Activated CD8-positive, alpha-beta T cell treated with anti-CD3 and anti-CD28 coated beads for 36 hours (primary cell): ENCODE measurements around the gene BTN3A1. TPM values are rescaled to one million over a fixed set of nuclear protein-coding genes. Genes with fewer than 3 reads are reported as not detected.

Experiments used
- ATAC-seq: fragments of 200-7000 bp; cut with Tn5 transposase; one replicate; pipeline ENCODE4 v1.10.0; 2021; ENCODE audit warnings: mild to moderate bottlenecking, moderate library complexity
- CTCF ChIA-PET: fragments of 350-600 bp; sonication (Branson Sonifier 250); formaldehyde crosslinking; loops from one replicate; lab custom pipeline; 2021; ENCODE audit warnings: antibody characterized with exemption; lab: Charles Lee
- POLR2A ChIA-PET: fragments of 350-600 bp; sonication (Branson Sonifier 250); formaldehyde crosslinking; loops from one replicate; lab custom pipeline; 2021; ENCODE audit warnings: antibody characterized with exemption; lab: Charles Lee
- DNase-seq: peaks from one replicate; pipeline ENCODE4 v3.0.0-alpha.2; 2020
- H3K27ac Mint-ChIP-seq: one replicate; pipeline ENCODE4 v1.8.0; 2021; ENCODE audit warnings: mild to moderate bottlenecking, mixed read lengths
- H3K27me3 Mint-ChIP-seq: one replicate; pipeline ENCODE4 v1.8.0; 2021; ENCODE audit warnings: mixed read lengths
- H3K36me3 Mint-ChIP-seq: one replicate; pipeline ENCODE4 v1.8.0; 2021; ENCODE audit warnings: low read depth, mixed read lengths
- H3K4me1 Mint-ChIP-seq: one replicate; pipeline ENCODE4 v1.8.0; 2021; ENCODE audit warnings: low read depth, mixed read lengths
- H3K4me3 Mint-ChIP-seq: one replicate; pipeline ENCODE4 v1.8.0; 2021; ENCODE audit warnings: mild to moderate bottlenecking, moderate library complexity, mixed read lengths
- H3K9me3 Mint-ChIP-seq: one replicate; pipeline ENCODE4 v1.8.0; 2021; ENCODE audit warnings: mixed read lengths
- intact Hi-C: fragments of 100-400 bp; cut with micrococcal nuclease; formaldehyde crosslinking; loops from one replicate; pipeline ENCODE4 v1.10.0; 2022
- total RNA-seq, 2 experiments: library from RNA; stranded (reverse); gene quantifications; one replicate each; pipeline ENCODE4 v1.2.3, GENCODE V29; 2021
- TF ChIP-seq, protein P1 (sequence below): fragments of 200-600 bp; IDR thresholded peaks from one replicate; pipeline ENCODE4 v1.8.0; 2022; ENCODE audit warnings: antibody characterized with exemption, mild to moderate bottlenecking

Gene BTN3A1
- total RNA-seq, 2 experiments from 2014 or later, result 32.7 to 34.0 TPM

- intact Hi-C loops, result no loop called here
- H3K4me3 Mint-ChIP-seq, result no peak overlapping the region
- no peaks in the 10 kb centered on the region for H3K9me3 Mint-ChIP-seq
- CTCF ChIA-PET, result interaction anchor here (0.7 kb wide), 1 partner anchor 48 kb away, joined by 3 read pairs; no protein-coding TSS in a partner anchor
- H3K27ac Mint-ChIP-seq, result no peak overlapping the region
- DNase-seq (no peak), ATAC-seq (no peak)
- POLR2A ChIA-PET, result no interaction called here
- TF ChIP-seq, protein P1, sequence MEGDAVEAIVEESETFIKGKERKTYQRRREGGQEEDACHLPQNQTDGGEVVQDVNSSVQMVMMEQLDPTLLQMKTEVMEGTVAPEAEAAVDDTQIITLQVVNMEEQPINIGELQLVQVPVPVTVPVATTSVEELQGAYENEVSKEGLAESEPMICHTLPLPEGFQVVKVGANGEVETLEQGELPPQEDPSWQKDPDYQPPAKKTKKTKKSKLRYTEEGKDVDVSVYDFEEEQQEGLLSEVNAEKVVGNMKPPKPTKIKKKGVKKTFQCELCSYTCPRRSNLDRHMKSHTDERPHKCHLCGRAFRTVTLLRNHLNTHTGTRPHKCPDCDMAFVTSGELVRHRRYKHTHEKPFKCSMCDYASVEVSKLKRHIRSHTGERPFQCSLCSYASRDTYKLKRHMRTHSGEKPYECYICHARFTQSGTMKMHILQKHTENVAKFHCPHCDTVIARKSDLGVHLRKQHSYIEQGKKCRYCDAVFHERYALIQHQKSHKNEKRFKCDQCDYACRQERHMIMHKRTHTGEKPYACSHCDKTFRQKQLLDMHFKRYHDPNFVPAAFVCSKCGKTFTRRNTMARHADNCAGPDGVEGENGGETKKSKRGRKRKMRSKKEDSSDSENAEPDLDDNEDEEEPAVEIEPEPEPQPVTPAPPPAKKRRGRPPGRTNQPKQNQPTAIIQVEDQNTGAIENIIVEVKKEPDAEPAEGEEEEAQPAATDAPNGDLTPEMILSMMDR, result no peak
- peaks cover 3% of the 10 kb centered on the region for H3K36me3 Mint-ChIP-seq
- no peaks in the 10 kb centered on the region for H3K27me3 Mint-ChIP-seq
- peaks cover 13% of the 10 kb centered on the region for H3K4me1 Mint-ChIP-seq
These were observed 3.5 kb upstream of the BTN3A1 start for GRCh38 chr6:26398555-26398954.

DNA sequence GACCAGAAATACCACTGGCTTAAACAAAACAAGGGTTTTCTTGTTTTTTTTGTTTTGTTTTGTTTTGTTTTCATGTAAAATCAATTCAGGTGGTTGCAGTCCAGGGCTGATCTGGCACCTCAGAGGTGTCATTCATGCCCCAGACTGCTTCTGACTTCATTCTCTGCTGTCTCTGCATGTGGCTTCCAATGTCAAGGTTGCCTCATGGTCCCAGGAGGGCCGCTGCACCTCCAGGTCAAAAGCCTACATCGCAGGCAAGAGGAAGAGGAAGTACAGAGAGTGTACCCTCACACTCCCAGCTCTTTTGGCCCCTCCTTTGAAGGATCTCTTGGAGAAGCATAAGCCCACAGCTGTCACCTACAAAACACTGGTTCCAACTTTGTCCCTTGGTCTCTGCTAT is 1.4 kb upstream of the BTN3A1 start:
- Mint-ChIP-seq H3K4me3 (no peak overlapping the region), H3K4me1 (peaks cover 33% of the 10 kb centered on the region), H3K27ac (peak overlapping the region; percentile 14), H3K27me3 (no peaks in the 10 kb centered on the region), H3K9me3 (no peaks in the 10 kb centered on the region), H3K36me3 (peaks cover 14% of the 10 kb centered on the region)
- intact Hi-C loops, result no loop called here
- no peak for ATAC-seq
- ChIA-PET CTCF (no interaction called here), POLR2A (interaction anchor here (0.7 to 1.0 kb wide), 2 partner anchors 18 to 272 kb away, joined by 3 read pairs; partner anchors contain the start of gene BTN2A2)
- TF ChIP-seq, protein P1, result no peak
- no peak for DNase-seq

DNA sequence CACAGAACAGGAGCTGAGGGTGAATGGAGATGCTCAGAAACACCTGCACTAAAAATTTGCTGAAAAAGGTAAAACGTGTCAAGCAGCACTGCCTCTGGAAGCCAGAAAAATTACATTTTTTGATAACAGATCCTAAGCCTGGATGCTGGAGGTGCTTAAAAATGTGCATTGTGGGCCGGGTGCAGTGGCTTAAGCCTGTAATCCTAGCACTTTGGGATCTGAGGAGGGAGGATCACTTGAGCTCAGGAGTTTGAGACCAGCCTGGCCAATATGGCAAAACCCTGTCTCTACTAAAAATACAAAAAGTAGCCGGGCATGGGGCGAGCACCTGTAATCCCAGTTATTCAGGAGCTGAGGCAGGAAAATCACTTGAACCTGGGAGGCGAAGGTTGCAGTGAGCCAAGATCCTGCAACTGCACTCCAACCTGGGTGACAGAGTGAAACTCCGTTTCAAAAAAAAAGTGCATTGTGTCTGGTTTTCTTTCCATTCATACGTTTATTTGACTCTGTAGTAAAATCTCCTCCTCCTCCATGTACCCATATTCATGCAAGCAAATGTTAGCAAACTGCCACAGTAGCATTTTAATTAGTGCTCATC is 587 bp upstream of the BTN3A1 start:
- Mint-ChIP-seq H3K4me1 (peaks cover 38% of the 10 kb centered on the region), H3K9me3 (no peaks in the 10 kb centered on the region), H3K36me3 (peaks cover 20% of the 10 kb centered on the region), H3K27ac (peak overlapping the region; percentile 96), H3K27me3 (no peaks in the 10 kb centered on the region), H3K4me3 (peak overlapping the region; percentile 93)
- ATAC-seq (peak; percentile 9), DNase-seq (no peak)
- TF ChIP-seq, protein P1, result no peak
- intact Hi-C loops, result no loop called here
- ChIA-PET CTCF (no interaction called here), POLR2A (interaction anchor here (0.7 to 1.0 kb wide), 2 partner anchors 18 to 273 kb away, joined by 3 read pairs; partner anchors contain the start of gene BTN2A2)

DNA sequence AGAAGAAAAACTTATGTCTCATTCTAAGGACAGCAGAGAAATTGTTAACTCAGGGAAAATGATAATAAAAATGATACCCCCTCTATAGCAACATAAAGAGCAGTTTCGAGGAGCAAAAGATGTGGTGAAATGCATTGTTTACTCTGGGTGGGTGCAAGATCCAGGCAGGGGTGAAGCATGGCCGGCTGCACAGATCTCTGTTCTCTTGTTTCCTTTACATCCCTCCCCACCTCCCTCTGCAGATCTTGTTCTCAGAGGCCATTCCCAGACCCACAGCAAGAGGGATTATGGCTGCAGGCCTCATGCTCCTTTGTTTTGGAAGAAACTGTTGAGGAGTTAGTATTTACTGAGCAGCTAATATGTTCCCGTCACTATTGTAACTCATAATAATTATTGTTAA is 1.8 kb downstream of the BTN3A1 start:
- Mint-ChIP-seq H3K27me3 (no peaks in the 10 kb centered on the region), H3K4me1 (peaks cover 56% of the 10 kb centered on the region), H3K27ac (peak overlapping the region; percentile 49), H3K9me3 (no peaks in the 10 kb centered on the region), H3K4me3 (peak overlapping the region; percentile 69), H3K36me3 (peaks cover 30% of the 10 kb centered on the region)
- no peak for ATAC-seq
- POLR2A ChIA-PET, result no interaction called here
- CTCF ChIA-PET, result no interaction called here
- TF ChIP-seq, protein P1, result no peak
- intact Hi-C loops, result no loop called here
- no peak for DNase-seq

DNA sequence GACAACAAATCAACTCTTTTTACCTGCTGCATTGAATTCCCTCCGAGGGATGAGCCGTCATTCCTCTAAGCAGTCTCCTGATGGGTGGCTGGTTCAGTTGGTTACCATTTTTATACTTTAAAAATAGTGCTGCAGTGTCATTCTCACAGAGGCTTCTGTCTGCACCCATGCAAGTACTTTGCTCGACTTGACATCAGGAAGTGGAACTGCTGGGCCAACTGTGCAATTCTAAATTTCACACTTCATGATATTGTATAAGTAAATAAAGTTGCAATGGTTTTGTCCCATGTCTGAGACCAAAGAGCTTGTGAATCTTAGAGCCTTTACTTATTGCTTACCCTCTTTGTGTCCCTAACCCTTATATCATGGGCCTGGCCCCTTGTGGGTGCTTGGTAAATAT is 2.5 kb downstream of the BTN3A1 start:
- no peaks in the 10 kb centered on the region for H3K9me3 Mint-ChIP-seq
- peaks cover 60% of the 10 kb centered on the region for H3K4me1 Mint-ChIP-seq
- DNase-seq (no peak), ATAC-seq (no peak)
- POLR2A ChIA-PET, result interaction anchor here (1.5 kb wide), 1 partner anchor 15 kb away, joined by 3 read pairs; no protein-coding TSS in a partner anchor
- intact Hi-C loops, result no loop called here
- peak overlapping the region; percentile 69 for H3K27ac Mint-ChIP-seq
- H3K4me3 Mint-ChIP-seq, result peak overlapping the region; percentile 69
- CTCF ChIA-PET, result interaction anchor here (1.6 kb wide), 1 partner anchor 21 kb away, joined by 4 read pairs; the partner anchor contains the start of gene BTN2A2
- H3K36me3 Mint-ChIP-seq, result peaks cover 32% of the 10 kb centered on the region
- no peaks in the 10 kb centered on the region for H3K27me3 Mint-ChIP-seq
- TF ChIP-seq, protein P1, result no peak
